Measurements from ENCODE around the gene PANX2.
A peak's percentile ranks its signal among the peaks of the same experiment; 100 is the strongest.

Gene PANX2

DNA sequence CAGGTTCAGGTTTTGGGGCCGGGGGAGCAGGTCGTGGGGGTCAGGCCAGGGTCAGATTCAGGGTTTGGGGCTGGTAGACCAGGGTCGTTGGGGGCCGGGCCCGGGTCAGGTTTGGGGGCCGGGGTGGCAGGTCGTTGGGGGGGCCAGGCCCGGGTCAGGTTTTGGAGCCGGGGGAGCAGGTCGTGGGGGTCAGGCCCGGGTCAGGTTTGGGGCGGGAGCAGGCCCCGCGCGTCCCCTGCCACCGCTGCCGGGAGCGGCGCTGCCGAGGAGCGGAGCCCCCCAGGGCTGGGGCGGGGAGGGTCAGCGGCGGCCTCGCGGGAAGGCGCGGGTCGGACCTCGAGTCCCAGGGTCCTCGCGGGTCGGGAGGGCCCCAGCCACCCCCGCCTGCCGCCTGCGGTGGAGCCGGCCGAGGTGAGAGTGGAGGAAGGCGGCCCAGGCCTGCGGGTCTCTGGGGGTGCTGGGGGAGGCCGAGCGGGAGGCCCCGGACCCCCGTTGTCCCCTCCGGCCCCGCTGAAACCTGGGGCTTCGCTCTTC, 15.7 kb downstream of the PANX2 start:
- POLR2A ChIA-PET, result no interaction called here
- no peak for DNase-seq (ENCODE audit: extremely low spot score)
- no peak for TF ChIP-seq CTCF (IDR thresholded peaks at IDR 0.05; ENCODE audit: control extremely low read depth, extremely low read depth, low read depth, missing control alignments)
- CTCF ChIA-PET, result interaction anchor here (1.5 kb wide), 1 partner anchor 90 kb away, joined by 3 read pairs; no protein-coding TSS in a partner anchor

DNA sequence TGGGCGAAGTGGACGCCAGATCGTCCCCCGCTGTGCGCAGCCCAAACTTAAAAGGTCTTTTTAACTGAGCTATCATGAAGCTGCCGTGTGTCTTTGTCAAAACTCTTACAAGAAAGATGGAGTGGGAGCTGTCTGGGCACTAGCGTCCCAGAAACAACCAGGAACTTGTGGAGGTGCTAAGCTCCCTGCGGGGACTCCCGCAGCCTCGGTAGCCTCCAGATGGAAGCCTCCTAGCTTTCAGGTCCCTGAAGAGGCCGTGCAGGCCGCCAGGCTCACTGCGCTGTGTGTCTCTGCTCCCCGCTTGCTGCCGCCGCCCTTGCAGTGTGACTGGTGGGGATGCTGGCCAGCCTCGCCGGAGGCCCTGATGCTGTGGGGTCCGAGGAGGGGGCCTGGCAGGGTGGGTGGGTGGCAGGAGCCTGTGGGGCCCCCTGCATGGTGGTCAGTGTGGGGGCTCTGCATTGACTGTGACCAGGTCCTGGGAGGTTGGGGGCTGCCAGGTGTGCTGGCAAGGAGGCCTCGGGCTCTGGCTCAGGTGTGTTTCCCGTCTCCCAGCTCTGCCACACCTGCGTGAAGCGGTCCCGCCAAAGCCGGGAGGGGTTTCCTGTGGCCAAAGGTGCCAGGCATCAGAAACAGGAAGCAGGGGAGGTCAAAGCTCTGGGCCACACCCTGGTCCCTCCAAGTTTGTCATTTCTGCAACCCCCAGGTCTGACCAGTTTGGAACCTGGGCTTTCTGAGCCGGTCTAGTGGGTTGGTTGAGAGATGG, 16.4 kb downstream of the PANX2 start:
- CTCF ChIA-PET, result interaction anchor here (1.0 to 1.5 kb wide), 3 partner anchors 15 to 256 kb away, joined by 3 to 4 read pairs (median 3); no protein-coding TSS in a partner anchor
- no peak for TF ChIP-seq CTCF (IDR thresholded peaks at IDR 0.05; ENCODE audit: control extremely low read depth, extremely low read depth, low read depth, missing control alignments)
- POLR2A ChIA-PET, result no interaction called here
- DNase-seq (ENCODE audit: extremely low spot score), result no peak

DNA sequence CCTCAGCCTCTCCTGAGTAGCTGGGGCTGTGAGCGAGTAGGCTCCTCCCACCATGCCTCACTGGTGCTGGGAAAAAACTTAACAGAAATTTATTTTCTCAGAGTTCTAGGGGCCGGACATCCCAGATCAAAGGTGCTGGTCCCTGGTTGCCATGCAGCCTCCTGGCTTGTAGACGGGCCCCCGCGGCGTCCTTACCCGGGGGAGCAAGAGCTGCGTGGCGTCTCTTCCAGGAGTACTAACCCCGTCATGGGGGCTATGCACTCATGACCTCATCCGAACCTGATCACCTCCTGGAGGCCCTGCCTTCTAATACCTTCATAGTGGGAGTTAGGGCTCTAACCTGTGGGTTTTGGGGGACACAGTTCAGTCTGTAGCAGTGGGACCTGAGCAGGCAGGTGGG, 17.8 kb downstream of the PANX2 start:
- no peak for DNase-seq (ENCODE audit: extremely low spot score)
- ChIA-PET POLR2A (no interaction called here), CTCF (no interaction called here)
- no peak for TF ChIP-seq CTCF (IDR thresholded peaks at IDR 0.05; ENCODE audit: control extremely low read depth, extremely low read depth, low read depth, missing control alignments)

- no peak for DNase-seq (ENCODE audit: extremely low spot score)
- POLR2A ChIA-PET, result no interaction called here
- CTCF ChIA-PET, result interaction anchor here (1.2 to 2.4 kb wide), 6 partner anchors 12 to 259 kb away, joined by 3 to 11 read pairs (median 4); partner anchors contain the start of gene SELENOO
- TF ChIP-seq CTCF (IDR thresholded peaks at IDR 0.05; ENCODE audit: control extremely low read depth, extremely low read depth, low read depth, missing control alignments), result no peak
Measured at GRCh38 chr22:50189184-50189848, 18.8 kb downstream of the PANX2 start.

GRCh38 chr22:50189849-50190181, 19.3 kb downstream of the PANX2 start:
- no peak for DNase-seq (ENCODE audit: extremely low spot score)
- POLR2A ChIA-PET, result no interaction called here
- CTCF ChIA-PET, result interaction anchor here (1.2 to 2.4 kb wide), 6 partner anchors 11 to 259 kb away, joined by 3 to 11 read pairs (median 4); partner anchors contain the start of gene SELENOO
- TF ChIP-seq CTCF (IDR thresholded peaks at IDR 0.05; ENCODE audit: control extremely low read depth, extremely low read depth, low read depth, missing control alignments), result no peak

GRCh38 chr22:50190182-50190940, 19.8 kb downstream of the PANX2 start:
- ChIA-PET CTCF (interaction anchor here (0.6 to 2.4 kb wide), 11 partner anchors 11 to 430 kb away, joined by 3 to 11 read pairs (median 3); partner anchors contain the start of gene SELENOO), POLR2A (interaction anchor here (1.7 kb wide), 1 partner anchor 11 kb away, joined by 4 read pairs; no protein-coding TSS in a partner anchor)
- peak; percentile 52 for TF ChIP-seq CTCF (IDR thresholded peaks at IDR 0.05; ENCODE audit: control extremely low read depth, extremely low read depth, low read depth, missing control alignments)
- DNase-seq (ENCODE audit: extremely low spot score), result peak; percentile 85
